GM12892 (cell line): ENCODE results near the gene CA6.
"Not testable (repeated sequence)": the region's sequence is repeated elsewhere in the genome, so short reads cannot be mapped to it uniquely, and the experiment has no call there.

Experiments
- POLR2A ChIP-seq: IDR thresholded peaks from 2 replicates; pipeline ENCODE4 v1.6.1; 2011; ENCODE audit warnings: low read depth, low read length, control low read depth
- POLR2AphosphoS5 ChIP-seq: IDR thresholded peaks from 2 replicates; pipeline ENCODE4 v1.6.1; 2011; ENCODE audit warnings: low read depth, low read length, control low read depth
- TAF1 ChIP-seq: IDR thresholded peaks from 2 replicates; pipeline ENCODE4 v1.6.1; 2011; ENCODE audit warnings: low read depth, mild to moderate bottlenecking, control low read depth, low read length, borderline replicate concordance

DNA sequence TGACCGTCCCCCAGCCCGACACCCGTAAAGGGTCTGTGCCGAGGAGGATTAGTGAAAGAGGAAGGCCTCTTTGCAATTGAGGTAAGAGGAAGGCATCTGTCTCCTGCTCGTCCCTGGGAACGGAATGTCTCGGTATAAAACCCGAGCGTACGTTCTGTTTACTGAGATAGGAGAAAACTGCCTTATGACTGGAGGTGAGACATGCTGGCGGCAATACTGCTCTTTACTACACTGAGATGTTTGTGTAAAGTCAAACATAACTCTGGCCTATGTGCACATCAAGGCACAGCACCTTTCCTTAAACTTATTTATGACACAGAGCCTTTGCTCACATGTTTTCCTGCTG lies 56.5 kb downstream of the CA6 start:
- TF ChIP-seq POLR2A, POLR2AphosphoS5, TAF1: not testable (repeated sequence)
